Activated CD4-positive, alpha-beta T cell treated with anti-CD3 and anti-CD28 coated beads, Interleukin-2, amount 50 U/mL, for 16 hours (primary cell): ENCODE results near the gene FAXC.

ENCODE experiments used
- DNase-seq: peaks from one replicate; pipeline ENCODE4 v3.0.0-alpha.2; 2020

The FAXC gene

DNA sequence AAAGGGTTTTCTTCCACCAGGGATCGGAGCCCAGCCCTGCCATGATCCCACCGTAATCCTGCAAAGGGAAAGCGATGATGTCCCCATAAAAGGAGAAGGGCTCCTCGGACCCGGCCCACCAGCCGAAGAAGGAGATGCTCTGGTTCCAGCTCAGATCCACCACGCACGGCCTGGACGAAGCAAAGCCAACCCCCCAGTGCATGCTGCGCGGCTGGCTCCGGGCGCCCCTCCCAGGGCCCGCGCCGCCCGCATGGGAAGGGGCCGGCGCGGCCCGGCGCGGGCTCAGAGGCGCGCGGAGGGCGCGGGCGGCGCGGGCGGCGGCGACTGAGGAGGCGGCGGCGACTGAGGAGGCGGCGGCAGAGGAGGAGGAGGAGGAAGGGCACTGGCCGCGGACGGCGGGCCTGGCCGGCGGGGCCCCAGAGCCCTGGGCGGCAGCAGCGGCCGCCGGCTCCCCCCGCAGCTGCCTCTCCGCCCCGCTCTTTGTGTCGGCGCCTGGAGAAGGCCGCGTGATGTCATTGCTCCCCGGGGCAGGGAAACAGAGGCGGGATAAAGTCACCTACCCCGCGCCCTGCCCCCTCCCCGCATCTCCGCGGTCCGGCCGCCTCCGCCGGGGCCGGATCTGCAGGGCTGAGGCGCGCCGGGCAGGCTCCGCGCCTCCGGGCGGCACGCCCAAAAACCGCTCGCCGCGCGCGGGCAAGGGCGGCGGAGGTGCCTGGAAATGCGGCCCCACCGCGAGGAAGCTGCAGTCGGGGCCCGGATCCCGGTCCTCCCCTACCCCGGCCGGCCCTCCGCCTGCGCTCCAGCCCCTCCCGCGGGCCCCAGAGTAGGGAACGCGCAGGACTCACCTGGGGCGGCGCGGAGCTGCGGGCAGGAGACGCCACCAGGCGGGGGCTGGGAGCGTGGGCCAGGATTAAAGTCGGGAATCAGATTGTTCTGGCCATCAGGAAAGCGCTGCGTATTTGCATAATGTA lies at the start of gene FAXC:
Gene FAXC, minus strand, starts transcription at position 504 of the 971 bp plus-strand sequence. Its CDS starts 302 bp downstream, at position 202.
- no peak for DNase-seq

DNA sequence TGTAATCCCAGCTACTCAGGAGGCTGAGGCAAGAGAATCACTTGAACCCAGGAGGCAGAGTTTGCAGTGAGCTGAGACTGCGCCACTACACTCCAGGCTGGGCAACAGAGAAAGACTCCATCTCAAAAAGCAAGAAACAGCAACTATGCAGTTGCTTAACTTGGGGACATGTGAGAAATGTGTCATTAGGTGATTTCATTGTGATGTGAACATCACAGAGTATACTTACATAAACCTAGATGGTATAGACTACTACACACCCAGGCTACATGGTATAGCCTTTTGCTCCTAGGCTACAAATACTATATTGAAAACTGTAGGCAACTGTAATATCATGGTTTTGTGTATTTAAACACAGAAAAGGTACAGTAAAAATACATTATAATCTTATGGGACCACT lies 47.8 kb upstream of the FAXC start:
- DNase-seq, result no peak

DNA sequence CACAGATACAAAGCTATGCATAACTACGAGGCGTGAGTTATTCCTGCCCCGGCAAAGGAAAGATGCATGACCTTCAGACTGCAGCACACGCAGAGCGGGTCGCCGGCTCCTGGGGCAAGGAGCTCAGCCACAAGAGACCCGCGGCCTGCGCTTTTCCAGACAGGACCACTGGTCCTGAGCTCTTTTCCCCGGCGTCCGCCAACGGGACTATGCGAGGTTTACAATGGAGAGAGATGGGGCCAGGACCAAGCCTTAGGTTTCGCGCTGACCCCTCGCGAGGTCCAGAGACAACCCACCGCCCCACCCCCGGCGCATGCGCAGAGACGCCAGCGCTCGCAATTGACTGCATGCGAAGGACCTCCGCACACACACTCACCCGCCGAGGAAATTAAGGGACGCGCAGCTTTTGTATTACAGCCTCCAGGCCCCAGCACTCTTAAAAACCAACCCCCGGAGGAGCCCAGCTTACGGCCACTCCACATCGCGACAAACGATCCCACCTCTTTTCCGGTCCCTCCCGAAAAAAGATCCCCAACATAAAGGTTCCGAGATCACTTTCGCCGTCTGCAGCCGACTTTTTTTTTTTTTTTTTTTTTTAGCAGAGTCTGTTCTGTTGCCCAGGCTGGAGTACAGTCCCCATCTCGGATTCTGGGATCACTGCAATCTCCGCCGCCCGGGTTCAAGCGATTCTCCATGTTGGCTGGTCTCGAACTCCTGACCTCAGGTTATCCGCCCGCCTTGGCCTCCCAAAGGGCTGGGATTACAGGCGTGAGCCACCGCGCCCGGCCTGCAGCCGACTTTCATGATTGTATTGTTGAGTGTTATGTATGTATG lies 44.4 kb upstream of the FAXC start, which contains the start of gene COQ3:
Gene COQ3, minus strand, starts transcription at position 498 of the 834 bp plus-strand sequence. Its CDS starts 16 bp downstream, at position 482.
- peak; percentile 72 for DNase-seq

DNA sequence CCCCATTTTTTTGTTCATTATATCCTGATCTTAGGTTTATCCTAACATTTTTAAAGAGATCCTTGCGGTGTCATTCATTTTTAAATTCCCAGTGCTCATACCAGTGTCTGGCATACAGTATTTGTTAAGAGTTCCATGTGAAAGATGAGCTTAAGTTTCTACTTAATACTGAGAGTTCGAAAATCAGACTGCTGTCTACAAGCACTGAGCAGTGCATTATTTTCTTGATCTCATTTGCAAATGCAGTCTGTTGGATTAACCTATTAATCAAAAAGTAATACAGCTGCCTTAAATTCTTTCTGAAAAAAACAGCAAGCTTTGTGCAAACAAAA lies 43.9 kb upstream of the FAXC start:
- DNase-seq, result no peak

DNA sequence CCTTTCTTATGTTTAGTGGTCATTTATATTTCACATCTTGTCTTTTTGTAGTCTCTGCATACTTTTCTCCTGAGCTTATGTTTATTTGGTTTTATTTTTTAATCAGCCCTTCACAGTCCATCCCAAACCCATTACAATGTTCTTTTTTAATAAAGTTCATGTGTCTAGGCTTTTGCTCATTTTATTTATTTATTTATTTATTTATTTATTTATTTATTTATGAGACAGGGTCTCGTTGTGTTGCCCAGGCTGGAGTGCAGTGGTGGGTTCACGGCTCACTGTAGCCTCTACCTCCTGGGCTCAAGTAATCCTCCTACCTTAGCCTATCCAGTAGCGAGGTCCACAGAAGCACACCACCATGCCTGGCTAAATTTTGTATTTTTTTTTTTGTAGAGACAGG lies 41.4 kb upstream of the FAXC start:
- no peak for DNase-seq

DNA sequence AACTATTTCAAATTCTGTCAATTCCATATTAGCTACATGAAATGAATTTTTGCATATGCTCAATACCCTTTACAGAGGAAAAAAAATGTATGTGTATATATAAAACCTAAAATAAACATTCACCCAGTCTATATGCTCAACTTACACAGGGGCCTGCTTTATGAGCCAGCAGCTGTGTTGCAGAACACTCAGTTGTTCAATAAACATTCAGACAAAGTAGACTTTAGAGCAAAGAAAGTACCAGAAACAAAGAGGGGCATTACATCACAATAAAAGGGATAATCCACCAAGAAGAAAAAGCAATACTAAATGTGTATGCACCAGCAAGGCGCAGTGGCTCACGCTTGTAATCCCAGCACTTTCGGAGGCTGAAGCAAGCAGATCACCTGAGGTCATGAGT lies 35.0 kb upstream of the FAXC start:
- DNase-seq, result no peak

DNA sequence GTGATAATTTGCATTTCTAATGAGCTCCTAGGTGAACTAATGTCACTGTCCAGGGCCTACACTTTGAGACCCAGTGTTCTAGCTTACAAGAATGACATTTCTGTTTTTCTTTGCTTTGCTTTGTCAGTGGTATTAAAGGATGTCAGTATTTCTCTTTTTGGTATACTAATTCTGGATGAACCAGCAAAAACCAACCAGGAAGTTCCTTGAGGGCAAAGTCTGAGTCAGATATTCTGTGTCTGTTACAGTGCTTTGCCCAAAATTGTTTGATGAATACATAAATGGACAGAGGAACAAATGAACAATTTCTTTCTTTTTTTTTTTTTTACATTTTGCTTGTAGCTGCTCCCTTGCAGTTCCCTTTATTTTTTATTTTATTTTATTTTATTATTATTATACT lies 29.2 kb upstream of the FAXC start:
- DNase-seq, result no peak

DNA sequence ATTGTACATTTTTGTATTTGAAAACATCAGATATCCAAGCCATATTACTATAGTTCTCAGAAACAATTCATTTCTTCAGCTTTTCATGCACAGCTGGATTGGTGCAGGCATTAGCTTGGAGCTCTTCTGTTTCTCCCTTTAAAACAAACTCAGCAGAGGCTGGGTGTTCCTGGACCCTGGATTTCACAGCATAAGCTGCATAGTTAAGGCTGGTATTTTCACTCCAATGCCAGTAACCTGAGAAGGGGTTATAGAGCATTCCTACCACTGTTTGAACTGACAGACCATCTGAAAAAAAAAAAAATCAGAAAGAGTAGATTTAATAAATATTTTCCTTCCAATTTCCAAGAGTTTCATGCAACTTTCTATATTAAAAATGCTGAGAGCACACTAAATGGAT lies 20.1 kb upstream of the FAXC start:
- DNase-seq, result no peak

DNA sequence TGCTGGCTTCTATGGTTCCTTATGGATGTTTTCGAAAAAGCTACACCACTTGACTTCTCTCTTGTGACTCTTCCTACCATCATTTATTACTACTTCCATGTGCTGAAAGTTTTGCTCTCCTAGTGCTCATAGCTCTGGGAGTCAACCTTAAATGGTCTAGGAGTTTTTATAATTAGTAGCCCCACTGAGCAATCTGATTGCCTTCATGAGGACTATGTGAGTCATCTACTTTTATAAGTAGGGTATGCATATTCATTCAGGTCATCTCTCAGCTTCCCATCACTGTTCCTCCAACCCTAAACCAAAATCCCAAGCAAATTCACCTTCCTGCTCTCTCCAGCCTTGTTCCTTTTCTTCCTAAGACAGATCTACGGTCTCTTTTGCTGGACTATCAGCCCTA lies 17.4 kb upstream of the FAXC start:
- DNase-seq, result no peak

DNA sequence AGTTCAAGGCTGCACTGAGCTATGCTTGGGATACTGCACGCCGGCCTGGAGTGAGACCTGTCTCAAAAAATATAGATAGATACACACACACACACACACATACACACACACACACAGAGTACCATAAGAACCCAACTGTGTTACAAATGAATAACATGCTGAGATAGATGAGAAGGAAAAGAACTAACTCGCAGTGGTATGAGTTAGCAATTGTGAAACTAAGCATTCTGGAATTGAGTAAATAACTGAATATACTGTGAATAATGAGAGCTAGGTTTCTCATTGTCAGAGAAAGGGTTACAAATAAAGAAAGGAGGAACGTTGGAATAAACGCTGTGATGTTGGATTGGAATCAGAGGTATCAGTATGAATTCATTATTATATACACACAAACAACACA lies 14.6 kb upstream of the FAXC start:
- DNase-seq, result peak; percentile 92

DNA sequence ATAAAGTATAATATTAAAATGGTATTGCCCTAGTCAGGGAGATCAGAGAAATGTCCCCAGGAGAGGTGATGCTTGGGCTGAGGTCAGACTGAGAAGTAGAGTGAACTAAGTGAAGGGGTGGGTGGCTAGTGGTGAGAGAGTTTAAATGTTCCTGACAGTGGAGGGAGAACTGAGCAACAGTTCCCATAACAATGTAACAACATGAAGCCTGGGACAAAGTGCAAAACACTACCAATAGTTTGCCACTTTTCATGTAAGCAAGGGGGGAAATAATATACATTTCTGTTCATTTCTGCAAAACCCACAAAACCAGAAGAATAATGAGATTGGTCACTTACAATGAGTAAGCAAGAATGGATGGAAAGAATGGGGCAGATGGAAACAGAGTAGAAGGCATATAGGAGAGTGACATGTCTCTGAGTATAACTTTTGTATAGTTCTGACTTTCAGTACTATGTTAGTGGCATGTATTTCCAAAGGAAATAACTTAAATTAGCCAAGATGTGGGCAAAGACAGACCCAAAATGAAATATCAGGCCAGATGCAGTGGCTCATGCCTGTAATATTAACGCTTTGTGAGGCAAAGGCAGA lies 13.3 kb upstream of the FAXC start:
- peak; percentile 80 for DNase-seq

DNA sequence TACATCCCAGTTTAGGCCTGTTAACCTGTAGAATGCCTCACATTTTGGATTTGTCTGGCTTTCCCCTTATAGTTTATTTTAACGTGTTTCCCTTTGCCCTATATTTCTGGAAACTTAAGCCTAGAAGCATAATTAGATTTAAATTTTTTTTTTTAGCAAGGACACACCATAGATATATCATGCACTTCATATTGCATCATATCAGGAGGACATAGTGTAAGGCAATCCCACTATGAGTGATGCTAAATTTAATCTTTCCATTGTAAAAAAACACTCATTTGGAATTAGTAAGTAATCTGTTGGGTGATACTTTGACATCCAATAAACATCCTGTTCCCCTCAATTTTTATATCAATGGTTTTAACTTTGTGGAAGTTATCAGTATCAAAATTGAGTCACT lies 10.3 kb upstream of the FAXC start:
- no peak for DNase-seq

DNA sequence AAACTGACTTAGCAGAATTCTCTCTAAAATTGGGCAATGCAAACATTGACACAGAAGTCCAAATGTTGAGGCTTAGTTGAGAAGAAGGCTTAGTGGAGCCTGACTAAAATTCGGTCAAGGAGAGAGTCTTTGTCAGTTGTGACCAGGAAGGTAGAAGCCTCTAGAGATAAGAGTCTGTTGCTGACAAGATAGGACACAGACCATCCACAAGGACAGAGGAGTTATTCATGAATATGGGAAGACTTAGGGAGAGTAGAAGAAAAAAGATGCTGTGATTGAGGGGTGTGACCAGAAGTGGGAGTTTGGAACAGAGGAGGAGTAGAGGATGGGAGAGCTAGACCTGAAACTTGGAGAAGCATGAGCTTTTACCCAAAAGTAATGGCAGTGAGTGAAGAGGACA lies 7.2 kb upstream of the FAXC start:
- no peak for DNase-seq

DNA sequence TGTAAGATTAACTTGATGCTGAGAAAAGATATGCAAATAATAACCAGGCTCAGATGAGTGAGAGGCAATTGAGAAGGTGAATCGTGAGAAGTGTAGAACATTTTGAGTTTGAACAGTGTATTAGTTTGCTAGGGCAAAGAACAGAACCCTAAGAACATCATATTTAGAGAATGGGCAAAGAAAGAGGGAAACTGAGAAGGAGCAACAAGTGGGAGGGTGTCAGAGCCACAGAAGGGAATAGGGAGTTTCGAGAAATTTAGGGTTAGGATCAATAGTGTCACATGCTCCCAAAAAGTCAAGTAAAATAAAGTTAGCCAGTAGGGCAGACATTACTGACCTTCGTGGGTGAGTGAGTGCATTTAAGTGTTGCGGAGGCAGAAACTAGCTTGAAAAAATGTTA lies 5.5 kb upstream of the FAXC start:
- no peak for DNase-seq

DNA sequence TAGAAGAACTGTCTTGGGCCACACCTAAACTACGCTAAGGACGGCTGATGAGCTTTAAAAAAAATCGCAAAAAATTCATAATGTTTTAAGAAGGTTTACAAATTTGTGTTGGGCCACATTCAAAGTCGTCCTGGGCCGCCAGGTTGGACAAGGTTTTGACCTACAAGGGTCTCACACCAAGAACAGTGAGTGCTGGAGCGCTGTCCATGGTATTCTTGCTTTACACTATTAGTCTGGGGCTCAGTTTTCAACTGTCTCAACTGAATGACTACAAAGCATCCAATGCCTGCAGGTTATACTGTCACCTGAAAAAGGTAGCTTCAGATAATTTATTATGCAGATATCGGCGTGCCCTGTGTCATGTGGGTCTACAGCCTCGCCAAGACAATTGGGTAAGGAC lies 3.7 kb upstream of the FAXC start:
- DNase-seq, result no peak

DNA sequence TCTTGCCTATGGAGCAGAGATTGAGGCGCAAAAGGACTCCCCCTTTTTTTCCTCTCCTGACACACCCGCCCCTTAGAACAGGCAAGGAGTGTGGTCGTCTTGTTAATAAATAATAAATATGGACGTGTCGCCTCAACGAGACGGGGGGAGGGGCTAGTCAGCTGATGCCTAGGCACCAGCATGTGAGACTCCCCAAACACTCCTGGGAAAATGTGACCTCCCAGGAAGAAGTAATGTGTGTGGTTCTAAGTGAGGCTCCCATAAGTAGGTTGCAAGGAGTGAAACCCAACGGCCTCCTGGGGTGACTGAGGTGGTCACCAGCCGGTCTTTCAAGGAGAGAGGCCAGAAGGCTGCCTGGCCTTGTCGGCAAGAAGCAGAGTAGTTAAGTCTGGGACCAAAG lies 1.1 kb upstream of the FAXC start:
- no peak for DNase-seq

DNA sequence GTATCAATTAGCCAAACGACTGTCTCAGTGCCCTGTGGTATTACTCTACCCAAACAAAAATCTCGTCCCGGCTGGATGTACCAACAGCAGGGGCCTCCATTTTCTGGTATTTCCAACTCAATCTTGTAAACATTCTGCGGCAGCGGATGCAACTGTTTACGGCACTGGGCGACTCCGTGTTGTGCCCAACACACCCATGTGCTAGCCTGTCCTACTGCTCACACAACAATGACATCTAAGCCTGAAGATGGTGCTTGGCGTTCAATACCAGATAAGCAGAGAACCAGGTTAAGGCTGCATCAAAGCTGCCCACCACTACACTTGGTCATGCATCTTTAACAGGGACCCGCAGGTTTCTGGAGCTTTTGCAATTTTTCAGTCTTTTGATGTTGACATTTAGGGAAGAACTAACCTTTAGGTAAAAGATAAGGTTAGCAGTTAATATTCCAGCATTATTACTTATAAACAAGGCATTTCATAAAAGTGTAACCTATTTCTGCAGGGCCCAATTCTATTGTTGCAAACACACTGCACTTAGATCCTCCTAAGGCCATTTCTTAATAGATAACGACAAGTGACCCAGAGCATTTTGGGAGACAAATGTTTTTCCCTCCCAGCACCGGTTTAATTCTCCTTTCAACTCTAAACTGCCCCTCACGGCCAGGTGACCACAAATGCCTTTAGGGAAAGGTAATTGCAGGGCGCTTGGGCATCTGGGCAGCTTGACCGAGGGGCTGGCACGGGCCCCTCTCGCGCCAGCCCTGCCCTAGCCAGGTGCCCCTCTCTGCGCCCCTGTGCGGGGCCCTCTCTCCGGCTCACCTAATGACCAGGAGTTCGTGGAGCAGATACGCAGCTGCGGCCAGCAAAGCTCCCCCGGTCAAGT lies 945 bp downstream of the FAXC start:
- no peak for DNase-seq

DNA sequence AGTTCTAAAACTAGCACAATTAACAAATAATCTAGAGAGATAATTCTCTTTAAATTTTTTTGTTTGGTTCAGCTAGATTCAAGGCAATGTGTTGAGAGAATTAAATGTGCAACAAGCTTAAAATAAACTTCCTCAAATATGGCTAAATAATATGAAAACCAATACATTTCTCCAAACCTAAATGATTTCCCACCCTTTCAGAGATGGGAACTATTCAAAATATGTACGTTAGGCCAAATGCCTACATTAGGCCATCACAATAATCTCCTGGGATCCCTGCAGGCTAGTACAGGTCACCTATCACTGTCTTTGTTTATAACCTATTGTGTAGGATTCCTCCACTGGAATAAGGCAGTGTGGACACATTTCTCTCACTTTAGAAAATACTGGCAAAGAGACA lies 1.7 kb downstream of the FAXC start:
- DNase-seq, result no peak

DNA sequence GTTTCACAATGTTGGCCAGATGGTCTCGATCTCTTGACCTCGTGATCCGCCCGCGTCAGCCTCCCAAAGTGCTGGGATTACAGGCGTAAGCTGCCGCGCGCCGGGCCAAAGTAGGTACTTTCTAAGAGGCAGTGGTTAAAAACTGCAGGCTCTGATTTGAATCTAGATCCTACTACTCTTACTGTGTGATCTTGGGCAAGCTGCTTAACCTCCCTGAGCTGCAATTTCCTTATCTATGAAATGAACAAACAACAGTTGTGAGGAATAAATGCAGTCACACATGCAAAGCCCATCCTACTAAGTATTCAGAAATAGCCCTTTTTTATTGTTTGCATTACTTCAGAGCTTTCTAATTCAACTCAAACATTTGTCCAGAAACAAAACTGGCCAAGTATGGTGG lies 2.9 kb downstream of the FAXC start:
- DNase-seq, result no peak

DNA sequence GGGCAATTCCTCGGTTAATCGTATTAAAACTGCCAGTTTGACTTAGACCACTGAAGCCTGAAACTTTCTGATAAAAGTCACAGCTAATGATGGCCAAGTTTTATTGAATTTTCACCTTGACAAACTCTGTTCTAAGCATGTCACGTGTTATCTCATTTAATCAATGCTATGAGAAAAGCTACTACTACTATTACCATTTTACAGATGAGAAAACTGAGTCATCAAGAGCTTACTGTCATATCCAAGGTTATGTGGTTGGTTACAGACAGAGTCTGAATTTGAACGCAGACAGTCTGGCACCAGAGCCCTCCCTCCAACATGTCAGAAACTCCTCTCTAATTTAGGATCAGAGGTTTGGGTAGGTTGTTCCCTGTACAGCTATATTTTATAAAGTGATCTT lies 4.3 kb downstream of the FAXC start:
- DNase-seq, result no peak

DNA sequence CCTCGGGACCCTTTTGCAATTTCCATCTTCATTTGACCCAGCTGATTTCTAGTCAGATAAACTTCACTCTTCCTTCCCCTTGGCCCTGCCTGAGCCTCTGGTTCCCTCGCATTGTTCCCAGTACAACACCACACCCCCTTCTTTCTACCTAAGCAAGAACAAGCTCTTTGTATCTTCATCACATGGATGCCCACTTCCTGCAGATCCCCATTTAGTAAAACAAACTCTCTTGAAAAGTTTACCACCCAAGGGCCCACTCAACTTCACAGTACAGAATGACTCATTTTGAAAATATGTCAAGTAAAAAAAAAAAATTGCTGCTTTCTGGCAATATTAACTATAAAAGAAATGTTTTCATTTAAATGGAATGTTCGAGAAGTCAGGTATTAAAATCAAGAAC lies 5.2 kb downstream of the FAXC start:
- peak; percentile 46 for DNase-seq

DNA sequence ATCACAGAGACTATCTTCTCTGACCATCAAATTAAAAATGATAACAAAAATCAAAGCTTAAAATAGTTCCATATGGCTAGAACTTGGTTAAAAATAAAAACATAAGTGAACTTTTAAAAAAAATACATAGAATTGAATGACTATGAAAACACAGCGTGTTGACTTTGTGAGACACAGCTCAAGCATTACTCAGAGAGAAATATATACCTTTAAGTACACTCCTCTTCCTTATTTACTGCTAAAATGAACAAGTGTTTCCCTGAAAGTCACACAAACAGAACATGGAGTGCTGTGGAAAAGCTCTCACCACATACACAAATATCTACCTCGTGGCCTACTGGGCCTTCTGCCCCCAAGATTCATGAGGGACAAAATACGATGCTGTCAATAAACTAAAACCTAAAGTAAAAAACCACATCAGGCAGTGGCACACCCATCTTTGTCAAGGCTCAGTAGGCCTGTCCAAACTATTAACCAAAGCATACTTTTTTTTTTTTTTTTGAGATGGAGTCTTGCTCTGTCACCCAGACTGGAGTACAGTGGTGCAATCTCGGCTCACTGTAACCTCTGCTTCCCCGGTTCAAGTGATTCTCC lies 7.5 kb downstream of the FAXC start:
- DNase-seq, result no peak
